Renal pelvis (tissue), 12 donors: ENCODE results near the gene PMP22. TPM values are rescaled to one million over a fixed set of nuclear protein-coding genes. Genes with fewer than 3 reads are reported as not detected.

Source experiments
- DNase-seq: peaks from one replicate; pipeline ENCODE4 v3.0.0-alpha.2; 2013
- long read RNA-seq, 16 experiments: transcript quantifications; one replicate each; lab custom pipeline, GENCODE V29; 2026
- polyA plus RNA-seq, 3 donors: library from polyadenylated mRNA; unstranded; fragments of 120-200 nt; gene quantifications; one replicate each; pipeline ENCODE4 v1.2.1, GENCODE V29; 2013; ENCODE audit not compliant: insufficient read length in 3 of 3

The PMP22 gene
- polyA plus RNA-seq = 10 to 100 TPM; 51.3 to 71.0 (median 56.1) TPM
- long read RNA-seq, donor 1, transcript PMP22-203 (5 exons, 1,817 nt) = major isoform, 23 of 36 reads
- long read RNA-seq, donor 1, partial matches to known transcripts = 8 of 36 reads
- long read RNA-seq, donor 1, other reads (novel, unspliced or antisense) = 0 of 36 reads
- long read RNA-seq, donor 2, transcript PMP22-203 (5 exons, 1,817 nt) = major isoform, 26 of 39 reads
- long read RNA-seq, donor 2, partial matches to known transcripts = 11 of 39 reads
- long read RNA-seq, donor 2, other reads (novel, unspliced or antisense) = 0 of 39 reads
- long read RNA-seq, donor 3, transcript PMP22-203 (5 exons, 1,817 nt) = major isoform, 30 of 40 reads
- long read RNA-seq, donor 3, partial matches to known transcripts = 9 of 40 reads
- long read RNA-seq, donor 3, other reads (novel, unspliced or antisense) = 0 of 40 reads
- long read RNA-seq, donor 4, transcript PMP22-203 (5 exons, 1,817 nt) = major isoform, 24 of 35 reads
- long read RNA-seq, donor 4, partial matches to known transcripts = 8 of 35 reads
- long read RNA-seq, donor 4, other reads (novel, unspliced or antisense) = 0 of 35 reads
- long read RNA-seq, donor 5, transcript PMP22-203 (5 exons, 1,817 nt) = major isoform, 12 of 19 reads
- long read RNA-seq, donor 5, partial matches to known transcripts = 6 of 19 reads
- long read RNA-seq, donor 5, other reads (novel, unspliced or antisense) = 0 of 19 reads
- long read RNA-seq, donor 6, transcript PMP22-203 (5 exons, 1,817 nt) = major isoform, 15 of 21 reads
- long read RNA-seq, donor 6, partial matches to known transcripts = 6 of 21 reads
- long read RNA-seq, donor 6, other reads (novel, unspliced or antisense) = 0 of 21 reads
- long read RNA-seq, donor 7, transcript PMP22-203 (5 exons, 1,817 nt) = major isoform, 36 of 48 reads
- long read RNA-seq, donor 7, partial matches to known transcripts = 9 of 48 reads
- long read RNA-seq, donor 7, other reads (novel, unspliced or antisense) = 0 of 48 reads
- long read RNA-seq, donor 8, transcript PMP22-203 (5 exons, 1,817 nt) = major isoform, 43 of 62 reads
- long read RNA-seq, donor 8, transcript PMP22-201 (5 exons, 1,861 nt) = minor isoform, 10 of 62 reads
- long read RNA-seq, donor 8, partial matches to known transcripts = 5 of 62 reads
- long read RNA-seq, donor 8, other reads (novel, unspliced or antisense) = 0 of 62 reads
- long read RNA-seq, donor 9, transcript PMP22-203 (5 exons, 1,817 nt) = major isoform, 19 of 40 reads
- long read RNA-seq, donor 9, partial matches to known transcripts = 20 of 40 reads
- long read RNA-seq, donor 9, other reads (novel, unspliced or antisense) = 0 of 40 reads
- long read RNA-seq, donor 10, transcript PMP22-203 (5 exons, 1,817 nt) = major isoform, 23 of 35 reads
- long read RNA-seq, donor 10, partial matches to known transcripts = 9 of 35 reads
- long read RNA-seq, donor 10, other reads (novel, unspliced or antisense) = 0 of 35 reads
- long read RNA-seq, donor 11, transcript PMP22-203 (5 exons, 1,817 nt) = major isoform, 17 of 18 reads
- long read RNA-seq, donor 11, partial matches to known transcripts = 0 of 18 reads
- long read RNA-seq, donor 11, other reads (novel, unspliced or antisense) = 0 of 18 reads
- long read RNA-seq, donor 12, transcript PMP22-203 (5 exons, 1,817 nt) = major isoform, 17 of 23 reads
- long read RNA-seq, donor 12, partial matches to known transcripts = 6 of 23 reads
- long read RNA-seq, donor 12, other reads (novel, unspliced or antisense) = 0 of 23 reads
- long read RNA-seq, donor 13, transcript PMP22-203 (5 exons, 1,817 nt) = major isoform, 7 of 8 reads
- long read RNA-seq, donor 13, partial matches to known transcripts = 0 of 8 reads
- long read RNA-seq, donor 13, other reads (novel, unspliced or antisense) = 0 of 8 reads
- long read RNA-seq, donor 14 = 0 reads
- long read RNA-seq, donor 15 = 0 reads
- long read RNA-seq, donor 16, transcript PMP22-203 (5 exons, 1,817 nt) = major isoform, 27 of 37 reads
- long read RNA-seq, donor 16, partial matches to known transcripts = 7 of 37 reads
- long read RNA-seq, donor 16, other reads (novel, unspliced or antisense) = 0 of 37 reads

GRCh38 chr17:15265131-15265530 is at the start of gene PMP22:
TSS of gene PMP22 (minus strand) at chr17:15265326. CDS start at chr17:15260727, 4,599 bp downstream.
- no peak for DNase-seq

- no peak for DNase-seq
These were observed 46.9 kb upstream of the PMP22 start for GRCh38 chr17:15311996-15312395.

DNA sequence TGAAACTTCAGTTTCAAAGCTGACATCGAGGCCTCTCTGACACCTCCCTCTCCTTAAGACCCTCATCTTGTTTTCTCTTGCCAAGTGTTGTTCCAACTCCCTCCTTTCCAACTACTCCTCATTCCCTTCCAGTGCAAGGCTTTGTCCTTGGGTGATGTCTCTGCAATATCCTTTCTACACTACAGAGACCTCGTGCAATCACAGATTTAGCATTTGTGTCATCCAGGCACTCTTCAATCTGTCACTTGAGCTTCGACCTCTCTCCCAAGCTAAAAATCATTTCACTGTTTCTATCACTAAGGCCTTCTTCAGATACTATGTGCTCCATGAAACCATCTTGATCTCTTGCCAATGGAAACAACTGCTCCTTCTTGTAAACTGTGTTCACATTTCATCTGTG is 44.7 kb upstream of the PMP22 start:
- no peak for DNase-seq

DNA sequence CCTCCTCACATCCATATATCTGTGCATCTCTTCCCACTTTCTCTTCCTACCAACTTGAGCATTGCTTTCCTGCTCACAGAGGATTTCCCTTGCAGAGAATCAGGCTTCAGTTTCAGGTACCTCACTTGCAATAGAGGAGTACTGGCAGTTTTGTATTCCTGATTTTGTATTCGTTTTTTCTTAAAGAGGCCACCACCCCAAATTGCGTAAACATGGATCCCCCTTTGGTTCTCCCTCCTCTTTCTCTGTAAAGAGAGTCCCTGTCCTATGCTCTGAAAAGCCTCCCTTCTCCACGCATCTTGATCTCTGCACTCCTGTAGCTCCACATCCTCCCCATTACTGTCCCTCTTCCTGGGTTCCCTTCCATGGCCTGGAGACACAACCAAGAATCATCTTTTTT is 44.1 kb upstream of the PMP22 start:
- no peak for DNase-seq

DNA sequence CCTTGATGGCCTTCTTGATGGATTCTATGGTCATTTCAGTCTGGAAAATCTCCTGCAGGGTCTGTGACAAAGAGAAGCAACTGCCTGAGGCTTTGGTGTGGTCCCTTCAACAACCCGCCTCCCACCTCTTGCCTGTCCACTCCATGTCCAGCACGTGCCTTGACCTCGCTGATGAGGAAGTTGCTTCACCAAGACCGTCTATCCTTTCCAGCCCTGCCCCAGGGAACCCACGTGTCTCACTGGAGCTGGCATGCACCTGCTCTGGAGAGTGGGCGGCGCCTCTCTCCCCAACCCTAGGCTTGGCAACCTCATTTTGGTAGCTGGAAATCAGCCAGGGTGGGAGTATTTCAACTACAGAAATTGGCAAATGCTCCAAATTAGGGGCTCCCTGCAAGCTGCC is 43.6 kb upstream of the PMP22 start:
- no peak for DNase-seq

DNA sequence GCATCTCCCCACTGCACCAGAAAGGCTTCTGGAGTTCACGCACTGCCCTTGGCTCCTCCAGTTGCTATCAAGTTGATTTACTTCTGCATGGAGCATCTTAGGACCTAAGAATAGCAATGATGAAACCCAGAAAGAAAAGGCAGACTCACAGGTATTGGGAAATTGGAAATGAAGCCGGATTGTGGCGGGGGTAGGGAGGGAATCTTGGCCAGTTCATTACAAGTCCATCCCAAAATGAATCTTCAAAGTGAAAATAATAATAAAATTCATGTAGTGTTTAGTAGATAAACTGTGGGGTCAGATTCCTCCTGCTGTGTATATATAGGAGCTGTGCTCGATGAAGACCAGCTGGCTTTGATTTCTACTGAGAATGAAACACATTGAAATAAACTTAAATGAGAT is 42.6 kb upstream of the PMP22 start:
- peak; percentile 36 for DNase-seq

DNA sequence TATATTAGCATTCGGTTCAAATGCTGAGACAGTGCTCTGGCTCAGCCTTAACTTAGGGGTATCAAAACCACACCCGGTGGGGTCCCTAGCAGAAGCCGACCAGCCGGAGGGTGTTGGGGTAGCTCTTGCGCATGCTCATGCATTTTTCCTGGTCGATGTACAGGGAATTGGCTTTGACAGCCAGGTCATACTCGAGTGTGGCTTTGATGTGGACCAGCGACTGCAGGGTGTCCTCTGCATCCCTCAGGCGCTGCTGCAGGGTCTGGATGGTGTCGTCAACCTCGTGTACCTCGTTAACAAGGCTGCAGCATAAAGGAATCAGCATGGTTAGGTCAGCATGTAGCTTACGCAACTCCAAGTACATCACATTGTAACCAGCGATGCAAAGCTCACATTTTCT is 38.7 kb upstream of the PMP22 start:
- DNase-seq = no peak

- no peak for DNase-seq
These were observed 38.1 kb upstream of the PMP22 start for GRCh38 chr17:15303268-15303667.

- no peak for DNase-seq
These were observed 36.7 kb upstream of the PMP22 start for GRCh38 chr17:15301845-15302244.

- no peak for DNase-seq
These were observed 33.0 kb upstream of the PMP22 start for GRCh38 chr17:15298176-15298575.

GRCh38 chr17:15293558-15293957 is 28.4 kb upstream of the PMP22 start:
- DNase-seq = no peak

GRCh38 chr17:15291674-15292361 is 26.7 kb upstream of the PMP22 start:
- DNase-seq = no peak

DNA sequence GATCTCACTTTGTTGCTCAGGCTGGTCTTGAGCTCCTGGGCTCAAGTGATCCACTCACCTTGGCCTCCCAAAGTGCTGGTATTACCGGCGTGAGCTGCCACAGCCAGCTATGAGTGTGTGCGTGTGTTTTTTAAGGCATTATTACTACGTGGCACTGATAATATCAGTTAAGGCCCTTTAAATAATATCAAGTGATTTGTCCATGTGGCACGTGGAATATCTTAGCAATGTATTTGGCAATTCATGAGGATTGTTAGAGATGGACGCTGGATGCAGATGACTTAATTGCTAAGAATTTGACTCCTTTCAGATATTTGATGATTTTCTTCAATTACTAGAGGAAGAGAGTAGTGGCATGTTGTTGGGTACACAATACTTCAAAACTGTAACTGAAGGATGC is 25.5 kb upstream of the PMP22 start:
- no peak for DNase-seq

DNA sequence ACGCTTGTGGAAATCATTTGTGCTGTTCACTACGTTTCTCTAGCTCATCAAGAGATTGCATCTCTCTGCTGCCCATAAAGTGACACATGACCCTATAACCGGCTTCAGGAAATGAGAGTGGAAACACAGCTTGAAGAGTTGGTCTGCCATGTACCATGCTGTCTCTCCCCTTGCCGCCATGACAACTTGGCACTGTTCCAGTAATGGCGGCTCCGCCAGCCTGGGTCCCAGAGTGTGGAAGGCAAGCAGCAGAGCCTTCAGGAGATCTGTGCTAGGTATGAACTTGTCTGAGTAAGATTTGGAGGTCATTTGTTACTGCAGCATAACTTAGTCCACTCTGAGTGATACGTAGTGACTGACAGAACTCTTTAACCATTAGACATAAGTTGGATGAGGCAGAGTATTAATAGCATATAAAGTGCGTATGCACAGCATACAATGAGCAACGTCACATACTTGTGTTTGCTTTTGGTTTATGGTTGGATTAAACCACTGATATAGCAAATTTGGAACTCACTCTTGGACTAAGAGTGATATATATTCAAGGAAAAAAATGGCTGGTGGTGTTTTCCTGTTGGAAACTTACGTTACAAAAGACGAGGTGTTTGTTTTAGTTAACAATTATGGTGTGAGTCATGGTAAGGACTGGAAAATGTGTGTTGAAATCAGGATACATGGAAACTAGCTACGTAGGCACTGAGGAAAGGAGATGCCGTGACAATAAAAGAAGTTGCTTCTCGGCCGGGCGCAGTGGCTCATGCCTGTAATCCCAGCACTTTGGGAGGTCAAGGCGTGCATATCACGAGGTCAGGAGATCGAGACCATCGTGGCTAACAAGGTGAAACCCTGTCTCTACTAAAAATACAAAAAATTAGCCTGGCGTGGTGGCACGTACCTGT is 24.4 kb upstream of the PMP22 start:
- no peak for DNase-seq

- DNase-seq = no peak
These were observed 23.7 kb upstream of the PMP22 start for GRCh38 chr17:15288859-15289258.

DNA sequence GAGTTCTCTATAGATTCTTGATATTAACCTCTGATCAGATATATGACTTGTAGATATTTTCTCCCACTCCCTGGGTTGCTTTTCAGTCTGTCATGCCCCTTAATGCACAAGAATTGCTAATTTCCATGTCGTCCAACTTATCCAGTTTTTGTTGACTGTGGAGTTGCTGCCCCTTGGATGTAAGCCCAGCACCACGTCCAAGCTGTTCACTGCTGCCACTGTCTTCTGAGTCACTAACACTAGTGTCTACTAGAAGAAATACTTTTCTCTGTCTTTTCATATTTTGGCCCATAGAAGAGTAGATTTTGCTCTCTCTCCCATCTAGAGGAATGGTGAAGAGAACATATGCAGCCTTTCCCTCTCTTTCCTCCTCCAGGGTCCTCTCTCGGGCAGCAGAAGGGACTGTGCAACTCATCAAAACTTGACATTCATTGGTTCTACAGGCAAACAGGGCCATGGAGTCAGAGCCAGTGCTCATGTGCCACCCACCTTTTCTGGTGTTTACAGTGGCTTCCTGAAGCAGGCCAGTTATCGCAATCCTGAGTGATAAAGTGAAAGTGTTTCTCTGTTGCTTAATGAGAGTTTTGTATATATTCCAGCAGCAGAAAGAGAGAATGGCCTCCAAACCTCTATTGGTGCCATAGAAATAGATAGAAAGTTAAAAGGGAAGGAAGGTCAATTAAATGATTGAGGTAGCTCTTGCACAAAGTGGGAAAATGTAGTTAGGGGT is 22.6 kb upstream of the PMP22 start:
- DNase-seq = no peak

DNA sequence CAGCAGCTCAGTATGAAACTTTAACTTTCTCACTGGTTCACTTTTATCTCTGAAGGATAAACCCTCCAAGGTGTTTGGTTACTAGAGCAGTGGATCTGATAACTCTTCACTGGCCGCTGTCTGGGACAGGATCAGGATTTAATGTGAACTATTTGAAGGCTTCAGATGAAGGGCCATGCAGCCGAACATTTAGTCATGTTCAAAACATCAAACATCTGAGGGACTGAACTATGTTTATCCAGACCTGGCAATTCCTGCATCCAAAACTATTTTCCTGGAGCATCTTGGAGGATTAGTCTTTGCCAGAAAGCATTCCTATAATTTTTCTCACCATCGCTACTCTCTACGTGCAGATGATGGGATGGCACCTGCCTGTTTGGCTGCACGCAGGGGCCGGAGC is 20.3 kb upstream of the PMP22 start:
- no peak for DNase-seq

GRCh38 chr17:15284537-15284936 is 19.4 kb upstream of the PMP22 start:
- no peak for DNase-seq
